Astrocyte (in vitro differentiated cells and primary cell): ENCODE data around the gene SLCO4A1.

Source experiments
- EZH2 ChIP-seq: IDR thresholded peaks from 2 replicates; pipeline ENCODE4 v1.6.1; 2012; ENCODE audit warnings: mild to moderate bottlenecking, low read length, inconsistent platforms; ENCODE audit not compliant: insufficient read depth
- TF ChIP-seq, protein P1 (sequence below): IDR thresholded peaks from 2 replicates; pipeline ENCODE4 v1.5.1; 2011; ENCODE audit warnings: low read depth, mild to moderate bottlenecking, inconsistent platforms, low read length, moderate library complexity; ENCODE audit not compliant: insufficient read depth

- TF ChIP-seq, protein P1, sequence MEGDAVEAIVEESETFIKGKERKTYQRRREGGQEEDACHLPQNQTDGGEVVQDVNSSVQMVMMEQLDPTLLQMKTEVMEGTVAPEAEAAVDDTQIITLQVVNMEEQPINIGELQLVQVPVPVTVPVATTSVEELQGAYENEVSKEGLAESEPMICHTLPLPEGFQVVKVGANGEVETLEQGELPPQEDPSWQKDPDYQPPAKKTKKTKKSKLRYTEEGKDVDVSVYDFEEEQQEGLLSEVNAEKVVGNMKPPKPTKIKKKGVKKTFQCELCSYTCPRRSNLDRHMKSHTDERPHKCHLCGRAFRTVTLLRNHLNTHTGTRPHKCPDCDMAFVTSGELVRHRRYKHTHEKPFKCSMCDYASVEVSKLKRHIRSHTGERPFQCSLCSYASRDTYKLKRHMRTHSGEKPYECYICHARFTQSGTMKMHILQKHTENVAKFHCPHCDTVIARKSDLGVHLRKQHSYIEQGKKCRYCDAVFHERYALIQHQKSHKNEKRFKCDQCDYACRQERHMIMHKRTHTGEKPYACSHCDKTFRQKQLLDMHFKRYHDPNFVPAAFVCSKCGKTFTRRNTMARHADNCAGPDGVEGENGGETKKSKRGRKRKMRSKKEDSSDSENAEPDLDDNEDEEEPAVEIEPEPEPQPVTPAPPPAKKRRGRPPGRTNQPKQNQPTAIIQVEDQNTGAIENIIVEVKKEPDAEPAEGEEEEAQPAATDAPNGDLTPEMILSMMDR, result no peak
- no peak for TF ChIP-seq EZH2
Observed at GRCh38 chr20:62700261-62700930, 58.1 kb downstream of the SLCO4A1 start.
